Hippocampal formation (tissue), 2 donors: ENCODE data around the gene CWF19L2.
"Not testable (repeated sequence)": the region's sequence is repeated elsewhere in the genome, so short reads cannot be mapped to it uniquely, and the experiment has no call there.

Experiments
- DNase-seq, 2 donors: peaks; one replicate each; lab custom pipeline; 2025; lab: John Stamatoyannopoulos, UW

The CWF19L2 gene

GRCh38 chr11:107457558-107458271 lies at the start of gene CWF19L2:
Gene CWF19L2, minus strand, starts transcription at chr11:107457825. Its CDS starts 9 bp downstream, at chr11:107457816.
- DNase-seq = peak; percentile 86 to 97

- DNase-seq = no peak
These were observed 48.1 kb upstream of the CWF19L2 start for GRCh38 chr11:107505647-107506225.

- no peak for DNase-seq
These were observed 47.4 kb upstream of the CWF19L2 start for GRCh38 chr11:107504981-107505380.

GRCh38 chr11:107501713-107502112 lies 44.1 kb upstream of the CWF19L2 start:
- DNase-seq = no peak

DNA sequence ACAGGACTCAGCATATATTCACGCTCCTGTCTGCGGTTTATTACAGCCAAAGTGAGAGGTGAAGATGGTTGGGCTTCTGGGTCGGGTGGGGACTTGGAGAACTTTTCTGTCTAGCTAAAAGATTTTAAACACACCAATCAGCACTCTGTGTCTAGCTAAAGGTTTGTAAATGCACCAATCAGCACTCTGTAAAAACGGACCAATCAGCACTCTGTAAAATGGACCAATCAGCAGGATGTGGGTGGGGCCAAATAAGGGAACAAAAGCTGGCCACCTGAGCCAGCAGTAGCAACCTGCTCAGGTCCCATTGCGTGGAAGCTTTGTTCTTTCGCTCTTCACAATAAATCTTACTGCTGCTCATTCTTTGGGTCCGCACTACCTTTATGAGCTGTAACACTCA lies 39.7 kb upstream of the CWF19L2 start:
- not testable (repeated sequence) for DNase-seq

- no peak for DNase-seq
These were observed 38.4 kb upstream of the CWF19L2 start for GRCh38 chr11:107496011-107496410.

- no peak for DNase-seq
These were observed 36.4 kb upstream of the CWF19L2 start for GRCh38 chr11:107494055-107494454.

- no peak for DNase-seq
These were observed 35.5 kb upstream of the CWF19L2 start for GRCh38 chr11:107493117-107493516.

DNA sequence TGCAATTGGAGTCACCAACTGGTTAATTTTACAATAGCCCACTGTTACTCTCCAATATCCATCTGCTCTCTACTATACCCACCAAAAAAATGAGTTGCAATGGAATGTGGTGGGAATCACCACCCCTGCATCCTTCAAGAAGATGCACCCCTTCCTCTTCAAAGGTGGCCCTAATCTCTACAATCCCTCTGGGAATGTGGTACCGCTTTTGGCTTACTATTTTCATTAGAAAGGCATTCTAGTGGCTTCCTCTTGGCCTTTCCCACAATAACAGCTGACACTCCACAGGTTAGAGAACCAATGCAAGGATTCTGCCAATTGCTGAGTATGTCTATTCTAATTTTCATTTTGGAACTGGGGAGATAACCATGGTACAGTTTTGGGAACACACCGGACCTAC lies 33.2 kb upstream of the CWF19L2 start:
- no peak for DNase-seq

GRCh38 chr11:107482234-107482633 lies 24.6 kb upstream of the CWF19L2 start:
- no peak for DNase-seq

- no peak for DNase-seq
These were observed 21.3 kb upstream of the CWF19L2 start for GRCh38 chr11:107478922-107479321.

DNA sequence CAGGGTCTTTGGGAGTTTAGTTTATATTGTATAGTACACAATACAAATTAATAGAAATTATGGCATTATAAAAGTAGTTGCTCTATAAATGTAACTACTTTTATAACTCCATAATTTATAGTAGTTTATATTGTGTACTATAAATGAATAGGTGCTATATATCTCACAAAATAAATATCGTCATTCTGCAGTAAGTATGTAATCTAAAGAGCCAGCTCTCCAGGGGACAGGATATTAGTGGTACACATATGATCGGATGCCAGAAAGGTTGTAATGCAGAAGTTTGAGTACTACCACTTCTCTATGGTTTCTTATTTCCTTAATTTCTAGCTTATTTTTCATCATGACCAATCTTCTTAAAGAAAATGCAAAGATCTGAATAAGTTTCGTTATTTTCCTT lies 20.2 kb upstream of the CWF19L2 start:
- no peak for DNase-seq

GRCh38 chr11:107473792-107474191 lies 16.2 kb upstream of the CWF19L2 start:
- no peak for DNase-seq

- DNase-seq = no peak
These were observed 15.3 kb upstream of the CWF19L2 start for GRCh38 chr11:107472966-107473365.

- DNase-seq = no peak
These were observed 11.0 kb upstream of the CWF19L2 start for GRCh38 chr11:107468596-107468995.

- no peak for DNase-seq
These were observed 10.1 kb upstream of the CWF19L2 start for GRCh38 chr11:107467696-107468095.

DNA sequence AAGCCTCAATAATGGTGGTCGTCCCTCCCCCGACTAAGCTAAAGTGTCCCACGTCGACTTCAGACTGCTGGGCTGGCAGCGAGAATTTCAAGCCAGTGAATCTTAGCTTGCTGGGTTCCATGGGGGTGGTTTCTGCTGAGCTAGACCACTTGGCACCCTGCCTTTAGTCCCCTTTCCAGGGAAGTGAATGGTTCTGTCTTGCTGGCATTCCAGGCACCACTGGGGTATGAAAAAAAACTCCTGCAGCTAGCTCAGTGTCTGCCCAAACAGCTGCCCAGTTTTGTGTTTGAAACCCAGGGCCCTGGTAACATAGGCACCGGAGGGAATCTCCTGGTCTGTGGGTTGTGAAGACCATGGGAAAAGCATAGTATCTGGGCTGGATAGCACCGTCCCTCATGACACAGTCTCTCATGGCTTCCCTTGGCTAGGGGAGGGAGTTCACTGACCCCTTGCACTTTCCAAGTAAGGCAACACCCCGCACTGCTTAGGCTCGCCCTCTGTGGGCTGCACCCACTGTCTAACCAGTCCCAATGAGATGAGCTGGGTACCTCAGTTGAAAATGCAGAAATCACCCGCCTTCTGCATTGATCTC lies 8.7 kb upstream of the CWF19L2 start:
- not testable (repeated sequence) for DNase-seq

DNA sequence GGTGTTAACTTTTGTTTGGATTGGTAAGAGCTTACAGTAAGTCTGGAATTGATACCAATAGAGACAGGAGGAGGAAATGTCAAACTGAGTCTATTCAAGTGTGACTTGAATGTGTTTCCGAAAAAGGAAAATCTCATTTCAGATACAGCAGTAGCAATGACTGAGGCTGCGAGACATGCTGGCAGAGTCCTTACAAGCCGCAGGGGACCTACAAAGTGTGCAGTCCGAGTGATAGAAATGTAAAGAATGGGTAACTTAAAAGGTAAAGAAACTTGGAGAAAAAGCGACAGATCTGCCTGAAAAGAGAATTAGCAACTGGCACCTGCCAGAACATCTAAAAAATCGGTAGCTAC lies 444 bp downstream of the CWF19L2 start:
- DNase-seq = no peak

- no peak for DNase-seq
These were observed 3.9 kb downstream of the CWF19L2 start for GRCh38 chr11:107453594-107454286.

GRCh38 chr11:107446822-107447431 lies 10.7 kb downstream of the CWF19L2 start:
- DNase-seq = no peak

DNA sequence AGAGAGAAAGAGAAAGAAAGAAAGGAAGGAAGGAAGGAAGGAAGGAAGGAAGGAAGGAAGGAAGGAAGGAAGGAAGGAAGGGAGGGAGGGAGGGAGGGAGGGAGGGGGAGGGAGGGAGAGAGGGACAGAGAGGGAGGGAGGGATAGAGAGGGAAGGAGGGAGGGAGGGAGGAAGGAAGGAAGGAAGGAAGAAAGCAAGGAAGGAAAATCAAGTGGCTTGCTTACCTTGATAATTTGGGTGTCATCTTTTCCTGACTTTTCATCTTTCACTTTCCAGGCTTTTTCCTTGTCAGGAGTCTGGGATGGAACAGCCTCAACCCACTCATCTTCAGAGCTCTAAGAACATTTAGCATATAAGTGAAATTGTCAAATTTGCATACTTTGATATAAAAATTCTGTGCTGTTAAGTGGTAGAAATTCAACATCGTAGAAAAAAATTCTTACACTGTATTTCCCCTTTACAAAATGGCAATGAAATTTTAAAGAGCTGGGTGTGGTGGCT lies 14.9 kb downstream of the CWF19L2 start:
- DNase-seq = no peak

DNA sequence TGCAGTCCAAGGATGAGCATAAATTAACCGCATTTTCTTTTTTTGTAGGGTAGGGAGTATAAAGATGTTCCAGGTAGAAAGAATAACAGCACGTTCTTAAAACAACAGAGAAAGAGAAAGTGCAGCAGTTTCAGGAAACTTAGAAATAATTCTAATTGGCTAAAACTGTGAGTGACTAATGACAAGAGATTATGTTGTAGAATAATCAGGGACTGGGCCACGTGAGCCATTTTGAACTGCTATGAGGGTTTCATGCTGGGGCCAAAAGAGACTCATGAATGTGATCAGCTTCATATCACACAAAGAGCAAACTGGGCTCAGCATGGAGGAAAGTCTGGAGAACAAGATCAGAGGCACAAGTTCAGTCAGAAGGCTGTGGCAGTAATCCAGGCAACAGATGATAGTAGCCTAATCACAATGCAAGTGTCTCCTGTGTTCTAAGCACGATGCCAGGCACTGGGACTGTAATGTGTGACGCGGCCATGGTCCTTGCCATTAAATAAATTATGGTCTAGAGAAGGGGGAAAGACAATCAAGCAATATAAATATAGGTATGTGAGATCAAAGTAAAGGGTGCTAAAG lies 17.9 kb downstream of the CWF19L2 start:
- DNase-seq = no peak
